ENCODE data around the gene EVI5L. TPM values are rescaled to one million over a fixed set of nuclear protein-coding genes. Genes with fewer than 3 reads are reported as not detected.

The EVI5L gene
- total RNA-seq, 2 donors from 2014 or later: 6.0 to 12.9 TPM

DNA sequence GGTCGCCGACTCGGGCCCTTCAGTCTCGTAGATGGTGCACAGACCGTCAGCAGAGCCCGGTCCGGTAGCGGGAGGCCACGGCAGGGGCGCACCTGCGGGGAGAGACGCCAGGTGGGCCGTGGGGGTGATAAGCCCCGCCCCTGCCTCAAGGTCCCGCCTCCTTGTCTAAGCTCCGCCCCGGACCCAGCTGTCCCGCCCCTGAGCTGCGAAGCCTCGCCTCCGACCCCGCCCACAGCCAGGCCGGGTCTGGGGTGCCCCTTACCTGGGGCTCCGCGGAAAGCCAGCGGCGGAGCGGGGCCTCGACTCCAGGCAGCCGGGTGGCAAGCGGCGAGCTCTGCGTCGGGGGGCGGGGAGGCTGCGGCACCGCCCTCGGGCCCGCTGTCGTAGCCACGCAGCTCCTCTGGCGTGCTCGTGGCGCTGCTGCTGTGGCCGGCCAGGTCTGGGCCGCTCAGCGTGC lies 39.5 kb downstream of the EVI5L start:
- intact Hi-C loops (cut with DNase I): no loop called here
- ATAC-seq (peak; percentile 62), DNase-seq (peak; percentile 65 to 83 (median 78))
- Histone ChIP-seq H3K36me3 (replicated peaks in 1 of 2; ENCODE audit: insufficient read depth in 1 of 2, low read depth in 2 of 2) (no peaks in the 10 kb centered on the region), H3K4me3 (no peak overlapping the region), H3K27me3 (no peaks in the 10 kb centered on the region), H3K9me3 (no peaks in the 10 kb centered on the region), H3K4me1 (peaks cover 48% of the 10 kb centered on the region), H3K27ac (peak overlapping the region; percentile 81 to 94 (median 91))
- no peak for TF ChIP-seq POLR2A (IDR thresholded peaks at IDR 0.05)
- peak in 2 of 7 experiments; percentile 5 to 7 for TF ChIP-seq CTCF (IDR thresholded peaks at IDR 0.05)
- 4% methylated on average over 39 of the region's 47 CpGs; no CpG with 5 or more reads in 1 of the 2 donors for WGBS, 2 donors

GRCh38 chr19:7869910-7870511 lies 40.0 kb downstream of the EVI5L start:
- peak; percentile 62 to 82 (median 64) for DNase-seq
- no peaks in the 10 kb centered on the region for H3K9me3 ChIP-seq
- no peak overlapping the region for H3K4me3 ChIP-seq
- ATAC-seq: no peak
- intact Hi-C loops (cut with DNase I): no loop called here
- no peak for TF ChIP-seq POLR2A (IDR thresholded peaks at IDR 0.05)
- TF ChIP-seq CTCF (IDR thresholded peaks at IDR 0.05): no peak
- 30 to 38% methylated on average over 15 to 28 of the region's 30 CpGs for WGBS, 2 donors
- H3K36me3 ChIP-seq (replicated peaks in 1 of 2; ENCODE audit: insufficient read depth in 1 of 2, low read depth in 2 of 2): no peaks in the 10 kb centered on the region
- H3K27me3 ChIP-seq: no peaks in the 10 kb centered on the region
- H3K27ac ChIP-seq: peak overlapping the region; percentile 81 to 94 (median 91)
- peaks cover 54% of the 10 kb centered on the region for H3K4me1 ChIP-seq

GRCh38 chr19:7870571-7871436 lies 40.8 kb downstream of the EVI5L start:
- H3K4me1 ChIP-seq: peaks cover 54% of the 10 kb centered on the region
- no peaks in the 10 kb centered on the region for H3K36me3 ChIP-seq (replicated peaks in 1 of 2; ENCODE audit: insufficient read depth in 1 of 2, low read depth in 2 of 2)
- no peaks in the 10 kb centered on the region for H3K27me3 ChIP-seq
- no peak for ATAC-seq
- no peaks in the 10 kb centered on the region for H3K9me3 ChIP-seq
- peak; percentile 66 to 71 (median 70) for DNase-seq
- TF ChIP-seq POLR2A (IDR thresholded peaks at IDR 0.05) (no peak), CTCF (IDR thresholded peaks at IDR 0.05) (no peak)
- no peak overlapping the region for H3K4me3 ChIP-seq
- intact Hi-C loops (cut with DNase I): no loop called here
- H3K27ac ChIP-seq: peak overlapping the region in 3 of 4 donors; percentile 76 to 85 (median 81)
- WGBS, 2 donors: 52 to 57% methylated on average over 11 of the region's 11 CpGs

DNA sequence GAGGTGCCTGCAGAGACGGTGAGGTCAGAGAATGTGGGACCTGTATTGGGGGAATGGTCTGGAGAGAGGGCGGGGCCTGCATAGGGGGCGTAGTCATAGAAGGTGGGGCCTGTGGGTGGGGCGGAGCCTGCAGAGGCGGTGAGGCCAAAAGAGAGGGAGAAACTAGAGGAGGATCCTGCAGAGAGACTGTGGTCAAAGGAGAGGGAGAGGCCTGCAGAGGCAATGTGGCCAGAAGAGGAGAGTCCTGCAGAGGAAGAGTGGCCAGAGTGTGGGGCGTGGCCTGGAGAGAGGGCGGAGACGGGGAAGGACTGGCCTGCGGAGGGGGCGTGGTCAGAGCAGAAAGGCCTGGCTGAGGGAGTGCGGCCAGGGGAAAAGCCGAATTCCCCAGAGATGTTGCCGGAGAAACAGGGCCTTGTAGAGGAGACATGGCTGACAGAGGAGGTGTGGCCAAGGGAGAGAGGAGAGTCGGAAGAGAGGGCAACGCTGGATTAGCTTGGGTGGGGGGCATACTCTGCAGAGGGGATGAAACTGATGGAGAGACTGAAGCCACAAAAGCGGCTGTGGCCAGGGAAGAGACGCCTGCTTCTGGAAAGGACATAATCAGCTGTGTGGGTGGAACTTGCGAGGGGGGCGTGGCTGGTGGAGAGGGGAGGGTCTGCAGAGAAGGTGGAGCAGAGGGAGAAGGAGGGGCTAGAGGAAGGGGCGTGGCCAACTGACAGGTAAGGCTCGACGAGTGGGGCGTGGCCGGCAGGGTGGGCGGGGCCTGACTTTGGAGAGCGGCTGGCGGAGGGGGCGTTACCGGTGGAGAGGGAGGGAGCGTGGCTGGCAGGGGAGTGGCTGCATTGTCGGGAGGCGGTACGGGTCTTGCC lies 41.7 kb downstream of the EVI5L start:
- no peak for TF ChIP-seq CTCF (IDR thresholded peaks at IDR 0.05)
- peak in 2 of 3 donors; percentile 11 to 39 for TF ChIP-seq POLR2A (IDR thresholded peaks at IDR 0.05)
- H3K27me3 ChIP-seq: no peaks in the 10 kb centered on the region
- no peak overlapping the region for H3K4me3 ChIP-seq
- H3K27ac ChIP-seq: peak overlapping the region in 3 of 4 donors; percentile 76 to 85 (median 81)
- H3K36me3 ChIP-seq (replicated peaks in 1 of 2; ENCODE audit: insufficient read depth in 1 of 2, low read depth in 2 of 2): no peaks in the 10 kb centered on the region
- no peaks in the 10 kb centered on the region for H3K9me3 ChIP-seq
- ATAC-seq (peak; percentile 34), DNase-seq (peak; percentile 94 to 98 (median 96))
- intact Hi-C loops (cut with DNase I): no loop called here
- peaks cover 54% of the 10 kb centered on the region for H3K4me1 ChIP-seq
- WGBS, 2 donors: 6 to 7% methylated on average over 31 to 33 of the region's 33 CpGs
